GM23248 (cell line): ENCODE measurements around the gene LRRN2. TPM values are rescaled to one million over a fixed set of nuclear protein-coding genes. Genes with fewer than 3 reads are reported as not detected.

ENCODE experiments used
- DNase-seq: peaks from one replicate; pipeline ENCODE4 v3.0.0-alpha.2; 2015
- H2AFZ ChIP-seq: fragments of 200-600 bp; sonication (generic); 2 replicates; pipeline ENCODE4 v1.6.1; 2016; ENCODE audit warnings: antibody characterized with exemption
- H3F3A ChIP-seq: fragments of 200-600 bp; sonication (generic); 2 replicates; pipeline ENCODE4 v1.6.1; 2016; ENCODE audit warnings: mild to moderate bottlenecking, antibody characterized with exemption, mixed run types; ENCODE audit not compliant: insufficient read depth
- H3K27ac ChIP-seq: fragments of 200-600 bp; sonication (generic); 2 replicates; pipeline ENCODE4 v1.5.1; 2016; ENCODE audit warnings: mild to moderate bottlenecking
- H3K27me3 ChIP-seq: fragments of 200-600 bp; sonication (generic); replicated peaks from 2 replicates; pipeline ENCODE4 v1.6.1; 2016; ENCODE audit warnings: mild to moderate bottlenecking; ENCODE audit not compliant: insufficient read depth
- H3K36me3 ChIP-seq: fragments of 200-600 bp; sonication (generic); 2 replicates; pipeline ENCODE4 v1.6.1; 2016; ENCODE audit warnings: low read depth, mild to moderate bottlenecking
- H3K4me1 ChIP-seq: fragments of 200-600 bp; sonication (generic); 2 replicates; pipeline ENCODE4 v1.6.1; 2016; ENCODE audit warnings: mild to moderate bottlenecking; ENCODE audit not compliant: insufficient read depth
- H3K4me2 ChIP-seq: fragments of 200-600 bp; sonication (generic); one replicate; pipeline ENCODE4 v1.6.1; 2016; ENCODE audit warnings: mild to moderate bottlenecking; ENCODE audit not compliant: unreplicated experiment
- H3K4me3 ChIP-seq: fragments of 200-600 bp; sonication (generic); 2 replicates; pipeline ENCODE4 v1.5.1; 2016; ENCODE audit warnings: mild to moderate bottlenecking
- H3K79me2 ChIP-seq: fragments of 200-600 bp; sonication (generic); 2 replicates; pipeline ENCODE4 v1.6.1; 2016; ENCODE audit warnings: mild to moderate bottlenecking; ENCODE audit not compliant: insufficient read depth
- H3K9ac ChIP-seq: fragments of 200-600 bp; sonication (generic); 2 replicates; pipeline ENCODE4 v1.6.1; 2016; ENCODE audit warnings: mild to moderate bottlenecking
- H3K9me2 ChIP-seq: fragments of 200-600 bp; sonication (generic); 2 replicates; pipeline ENCODE4 v1.6.1; 2016; ENCODE audit warnings: mixed run types, mild to moderate bottlenecking, moderate library complexity; ENCODE audit not compliant: insufficient read depth
- H3K9me3 ChIP-seq: fragments of 200-600 bp; sonication (generic); one replicate; pipeline ENCODE4 v1.6.1; 2017; ENCODE audit warnings: low read depth
- H4K20me1 ChIP-seq: fragments of 200-600 bp; sonication (generic); 2 replicates; pipeline ENCODE4 v1.6.0; 2016; ENCODE audit not compliant: insufficient read depth
- EZH2 ChIP-seq: fragments of 200-600 bp; sonication (generic); IDR thresholded peaks from 2 replicates; pipeline ENCODE4 v1.6.1; 2018; ENCODE audit warnings: antibody characterized with exemption, mild to moderate bottlenecking; ENCODE audit not compliant: insufficient read depth, poor library complexity, severe bottlenecking
- EZH2phosphoT487 ChIP-seq: fragments of 200-600 bp; sonication (generic); IDR thresholded peaks from 2 replicates; pipeline ENCODE4 v1.6.1; 2018; ENCODE audit warnings: antibody characterized with exemption, moderate library complexity, mild to moderate bottlenecking, low read depth; ENCODE audit not compliant: insufficient read depth
- whole genome bisulfite sequencing, 2 experiments: methylation state at CpG; one replicate each; pipeline ENCODE4 v1.1.6; 2015 to 2017; ENCODE audit warnings: low lambda C conversion rate in 2 of 2, low coverage in 1 of 2; ENCODE audit errors: missing lambda C conversion rate in 2 of 2; 5-methylcytosine and 5-hydroxymethylcytosine counted together
- in situ Hi-C: fragments of 300-500 bp; cut with MboI; formaldehyde crosslinking; loops from 2 replicates; pipeline ENCODE4 v1.15.0; 2020
- polyA plus RNA-seq: library from polyadenylated mRNA; unstranded; fragments of >200 nt; fragmentation: Nextera tagmentation; extraction: Ambion mirVana; gene quantifications from 2 replicates; pipeline ENCODE4 v1.2.1, GENCODE V29; 2016
- total RNA-seq: library from RNA; depleted of rRNA; stranded (reverse); fragments of >200 nt; shearing (Covaris generic); gene quantifications from 2 replicates; pipeline ENCODE4 v1.2.3, GENCODE V29; 2014

The LRRN2 gene
- total and polyA plus RNA-seq, 2 experiments from 2014 or later: 0.22 TPM; not detected in 1

DNA sequence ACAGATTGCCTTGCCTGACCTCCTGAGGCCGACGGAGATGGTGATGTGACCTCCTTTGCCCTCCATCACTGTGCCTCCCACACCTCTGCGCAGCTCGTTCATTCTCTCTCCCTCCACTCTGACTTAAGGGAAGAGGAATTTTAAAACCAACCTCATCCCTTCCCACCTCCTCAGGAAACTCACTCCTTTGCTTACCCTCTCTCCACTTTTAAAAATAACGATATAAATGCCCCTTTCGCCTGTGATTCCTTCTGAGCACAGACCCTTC is 21.2 kb downstream of the LRRN2 start:
- Histone ChIP-seq H2AFZ (no peak overlapping the region), H3F3A (no peaks in the 10 kb centered on the region), H3K27me3 (peaks cover 55% of the 10 kb centered on the region), H3K9me2 (no peaks in the 10 kb centered on the region), H3K9ac (no peak overlapping the region), H3K9me3 (no peaks in the 10 kb centered on the region), H3K79me2 (no peaks in the 10 kb centered on the region), H3K36me3 (no peaks in the 10 kb centered on the region), H3K4me3 (no peak overlapping the region), H3K4me2 (no peak overlapping the region), H3K27ac (no peak overlapping the region), H3K4me1 (no peaks in the 10 kb centered on the region), H4K20me1 (no peaks in the 10 kb centered on the region)
- in situ Hi-C loops: no loop called here
- 53 to 57% methylated on average over 6 of the region's 6 CpGs for WGBS, 2 experiments
- TF ChIP-seq EZH2 (no peak), EZH2phosphoT487 (no peak)
- no peak for DNase-seq

DNA sequence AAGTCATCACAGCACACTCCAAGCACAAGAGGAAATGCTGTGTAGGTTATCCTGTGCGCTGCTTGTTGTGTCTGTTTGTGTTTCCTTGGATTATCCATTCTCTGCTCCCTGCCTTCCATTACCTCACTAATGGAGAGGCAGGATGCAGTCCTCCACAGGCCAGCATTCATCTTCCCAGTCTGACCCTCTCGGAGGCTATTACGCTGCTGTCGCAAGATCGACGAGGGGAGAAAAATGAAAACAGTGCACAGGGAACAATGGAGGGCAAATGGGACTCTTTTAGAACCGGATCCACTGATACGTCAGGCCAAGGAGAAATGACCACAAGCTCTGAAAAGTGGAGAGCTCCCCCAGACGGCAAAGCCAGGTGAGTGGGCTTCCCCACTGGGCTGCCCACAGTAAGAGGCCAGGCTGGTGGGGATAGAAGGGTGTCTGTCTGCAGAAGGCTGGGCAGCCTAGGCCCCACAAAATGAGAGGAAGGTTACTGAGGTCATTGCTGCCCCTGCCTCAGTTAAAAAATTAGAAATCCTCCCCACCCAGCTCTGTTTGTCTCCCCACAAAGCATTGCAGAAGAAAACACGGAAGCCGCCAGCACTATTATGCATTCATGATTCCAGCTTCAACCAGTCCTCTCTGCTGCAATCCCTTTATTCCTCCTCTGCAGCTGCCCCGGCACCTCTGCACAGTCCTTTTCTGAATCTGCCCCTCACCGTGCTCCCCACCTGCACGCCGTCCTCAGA is 21.7 kb downstream of the LRRN2 start:
- in situ Hi-C loops: no loop called here
- H3K4me2 ChIP-seq: no peak overlapping the region
- no peak for DNase-seq
- no peaks in the 10 kb centered on the region for H3K36me3 ChIP-seq
- no peaks in the 10 kb centered on the region for H3K79me2 ChIP-seq
- H3K9ac ChIP-seq: no peak overlapping the region
- H3K4me1 ChIP-seq: no peaks in the 10 kb centered on the region
- no peaks in the 10 kb centered on the region for H4K20me1 ChIP-seq
- H3F3A ChIP-seq: no peaks in the 10 kb centered on the region
- no peak overlapping the region for H3K4me3 ChIP-seq
- TF ChIP-seq EZH2 (no peak), EZH2phosphoT487 (no peak)
- WGBS, 2 experiments: 64 to 67% methylated on average over 14 of the region's 15 CpGs
- H3K27me3 ChIP-seq: peaks cover 58% of the 10 kb centered on the region
- H3K27ac ChIP-seq: no peak overlapping the region
- H3K9me3 ChIP-seq: no peaks in the 10 kb centered on the region
- no peaks in the 10 kb centered on the region for H3K9me2 ChIP-seq
- H2AFZ ChIP-seq: no peak overlapping the region

DNA sequence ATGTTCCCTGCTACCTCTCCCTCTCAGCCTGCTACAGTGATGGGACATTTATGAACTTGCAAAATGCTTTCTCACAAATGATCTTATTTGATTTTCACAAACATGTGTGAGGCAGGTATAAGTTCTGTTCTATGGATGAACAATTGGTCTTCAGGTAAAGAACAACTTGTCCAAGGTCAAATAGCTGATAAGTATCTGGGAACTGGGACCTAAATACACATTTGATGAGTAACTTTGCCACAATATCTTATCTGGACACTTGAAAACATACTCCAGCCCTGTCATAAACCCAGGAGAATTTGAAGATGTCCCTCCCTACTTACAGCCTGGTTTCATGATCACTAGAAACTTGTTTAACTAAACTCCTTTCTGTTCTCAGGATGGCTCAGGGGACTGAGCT is 23.0 kb downstream of the LRRN2 start:
- no peak for DNase-seq

DNA sequence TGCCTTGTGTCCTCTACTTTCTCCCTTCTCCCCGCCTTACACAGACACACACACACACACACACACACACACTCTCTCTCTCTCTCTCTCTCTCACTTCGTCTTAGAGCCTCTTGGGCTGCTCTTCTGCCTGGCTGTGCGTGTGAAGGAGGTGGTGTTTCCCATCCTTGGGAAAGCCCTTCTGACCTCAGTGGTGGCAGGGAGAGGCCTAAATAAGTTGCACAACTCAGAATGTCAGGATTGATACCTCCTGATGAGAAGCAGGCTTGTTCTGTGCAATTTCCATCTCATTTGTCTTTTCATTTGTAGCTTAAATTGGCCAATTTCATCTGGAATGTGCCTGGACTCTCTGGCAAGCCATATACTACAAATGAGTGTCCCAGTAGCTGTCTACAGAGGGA is 25.0 kb downstream of the LRRN2 start:
- Histone ChIP-seq H3K4me2 (no peak overlapping the region), H3K4me3 (no peak overlapping the region), H2AFZ (no peak overlapping the region), H3K36me3 (no peaks in the 10 kb centered on the region), H3K27ac (no peak overlapping the region), H3K27me3 (peaks cover 65% of the 10 kb centered on the region), H3K9me3 (no peaks in the 10 kb centered on the region), H3F3A (no peaks in the 10 kb centered on the region), H4K20me1 (no peaks in the 10 kb centered on the region), H3K79me2 (no peaks in the 10 kb centered on the region), H3K9ac (no peak overlapping the region), H3K9me2 (no peaks in the 10 kb centered on the region), H3K4me1 (no peaks in the 10 kb centered on the region)
- TF ChIP-seq EZH2phosphoT487: no peak
- TF ChIP-seq EZH2: no peak
- in situ Hi-C loops: no loop called here
- DNase-seq: peak; percentile 50
- 14 to 15% methylated on average over 3 of the region's 3 CpGs for WGBS, 2 experiments

More for the DNA sequence above, 23.0 kb downstream of the LRRN2 start:
- in situ Hi-C loops: no loop called here
- TF ChIP-seq EZH2: no peak
- no peak for TF ChIP-seq EZH2phosphoT487
- Histone ChIP-seq H3K27me3 (peaks cover 67% of the 10 kb centered on the region), H3K36me3 (no peaks in the 10 kb centered on the region), H3K9me2 (no peaks in the 10 kb centered on the region), H3K79me2 (no peaks in the 10 kb centered on the region), H3F3A (no peaks in the 10 kb centered on the region), H3K9ac (no peak overlapping the region), H3K4me2 (no peak overlapping the region), H2AFZ (no peak overlapping the region), H3K9me3 (no peaks in the 10 kb centered on the region), H3K27ac (no peak overlapping the region), H3K4me1 (no peaks in the 10 kb centered on the region), H4K20me1 (no peaks in the 10 kb centered on the region), H3K4me3 (no peak overlapping the region)

DNA sequence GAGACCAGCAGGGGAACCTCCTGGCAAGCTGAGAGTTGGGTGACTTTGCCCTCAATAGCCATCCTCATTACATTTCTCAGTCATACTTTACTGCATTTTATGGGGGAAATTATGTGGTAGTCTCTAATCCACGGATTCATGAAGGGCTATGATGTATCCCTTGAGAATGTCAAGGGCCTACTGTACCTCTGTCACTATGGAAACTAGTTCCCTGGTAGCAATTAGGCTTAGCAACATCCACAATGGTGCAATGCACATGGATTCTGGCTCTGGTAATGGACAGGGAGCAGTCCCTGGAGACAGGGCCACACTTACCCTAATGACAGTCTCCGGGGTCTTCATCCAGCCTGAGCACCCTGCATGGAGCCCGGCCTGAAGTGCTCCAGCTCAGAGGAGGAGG is 26.5 kb downstream of the LRRN2 start:
- no peaks in the 10 kb centered on the region for H3K36me3 ChIP-seq
- H3K9ac ChIP-seq: no peak overlapping the region
- in situ Hi-C loops: no loop called here
- H3K4me3 ChIP-seq: no peak overlapping the region
- DNase-seq: peak; percentile 34
- H4K20me1 ChIP-seq: no peaks in the 10 kb centered on the region
- H3K27me3 ChIP-seq: peaks cover 64% of the 10 kb centered on the region
- no peak overlapping the region for H2AFZ ChIP-seq
- no peak overlapping the region for H3K27ac ChIP-seq
- 21 to 39% methylated on average over 3 of the region's 3 CpGs for WGBS, 2 experiments
- H3K4me2 ChIP-seq: no peak overlapping the region
- H3K9me2 ChIP-seq: no peaks in the 10 kb centered on the region
- no peaks in the 10 kb centered on the region for H3K79me2 ChIP-seq
- H3K4me1 ChIP-seq: no peaks in the 10 kb centered on the region
- no peaks in the 10 kb centered on the region for H3K9me3 ChIP-seq
- TF ChIP-seq EZH2 (no peak), EZH2phosphoT487 (no peak)
- no peaks in the 10 kb centered on the region for H3F3A ChIP-seq
